HG03139 (cell line): Measurements from ENCODE around the gene CNTNAP2.

Source experiments
- ATAC-seq: cut with Tn5 transposase; IDR thresholded peaks from one replicate; pipeline ENCODE4 v1.9.1; 2021; ENCODE audit not compliant: unreplicated experiment

The CNTNAP2 gene

GRCh38 chr7:146116521-146117222 is at the start of gene CNTNAP2:
TSS of gene CNTNAP2 (plus strand) at chr7:146116801. CDS start at chr7:146116877, 76 bp downstream.
- no peak for ATAC-seq

- no peak for ATAC-seq
Observed at GRCh38 chr7:146067880-146068279, 48.7 kb upstream of the CNTNAP2 start.

GRCh38 chr7:146074195-146074765 is 42.3 kb upstream of the CNTNAP2 start:
- no peak for ATAC-seq

GRCh38 chr7:146076344-146076743 is 40.3 kb upstream of the CNTNAP2 start:
- no peak for ATAC-seq

- ATAC-seq, result no peak
Observed at GRCh38 chr7:146084086-146084485, 32.5 kb upstream of the CNTNAP2 start.

- peak; percentile 92 for ATAC-seq
Observed at GRCh38 chr7:146090023-146090645, 26.5 kb upstream of the CNTNAP2 start.

- ATAC-seq, result no peak
Observed at GRCh38 chr7:146094356-146094755, 22.2 kb upstream of the CNTNAP2 start.

GRCh38 chr7:146096994-146097393 is 19.6 kb upstream of the CNTNAP2 start:
- ATAC-seq, result no peak

- ATAC-seq, result no peak
Observed at GRCh38 chr7:146106319-146106718, 10.3 kb upstream of the CNTNAP2 start.

- ATAC-seq, result no peak
Observed at GRCh38 chr7:146112755-146113154, 3.8 kb upstream of the CNTNAP2 start.

GRCh38 chr7:146115548-146115850 is 1.1 kb upstream of the CNTNAP2 start:
- ATAC-seq, result no peak

GRCh38 chr7:146115851-146116520 is 615 bp upstream of the CNTNAP2 start:
- ATAC-seq, result no peak

- ATAC-seq, result no peak
Observed at GRCh38 chr7:146117576-146117975, 975 bp downstream of the CNTNAP2 start.

GRCh38 chr7:146119002-146119401 is 2.4 kb downstream of the CNTNAP2 start:
- no peak for ATAC-seq

- ATAC-seq, result no peak
Observed at GRCh38 chr7:146123715-146124114, 7.1 kb downstream of the CNTNAP2 start.

GRCh38 chr7:146126767-146127509 is 10.3 kb downstream of the CNTNAP2 start:
- ATAC-seq, result no peak

GRCh38 chr7:146129296-146129695 is 12.7 kb downstream of the CNTNAP2 start:
- ATAC-seq, result no peak

GRCh38 chr7:146129997-146130396 is 13.4 kb downstream of the CNTNAP2 start:
- ATAC-seq, result no peak

GRCh38 chr7:146131701-146132100 is 15.1 kb downstream of the CNTNAP2 start:
- ATAC-seq, result no peak

GRCh38 chr7:146136357-146136875 is 19.8 kb downstream of the CNTNAP2 start:
- ATAC-seq, result no peak

- no peak for ATAC-seq
Observed at GRCh38 chr7:146138926-146139325, 22.3 kb downstream of the CNTNAP2 start.
